Measurements from ENCODE around the gene SNAP47. TPM values are rescaled to one million over a fixed set of nuclear protein-coding genes. Genes with fewer than 3 reads are reported as not detected.
A peak's percentile ranks its signal among the peaks of the same experiment; 100 is the strongest.
"Not testable (repeated sequence)": the region's sequence is repeated elsewhere in the genome, so short reads cannot be mapped to it uniquely, and the experiment has no call there.

SNAP47 gene, protein sequence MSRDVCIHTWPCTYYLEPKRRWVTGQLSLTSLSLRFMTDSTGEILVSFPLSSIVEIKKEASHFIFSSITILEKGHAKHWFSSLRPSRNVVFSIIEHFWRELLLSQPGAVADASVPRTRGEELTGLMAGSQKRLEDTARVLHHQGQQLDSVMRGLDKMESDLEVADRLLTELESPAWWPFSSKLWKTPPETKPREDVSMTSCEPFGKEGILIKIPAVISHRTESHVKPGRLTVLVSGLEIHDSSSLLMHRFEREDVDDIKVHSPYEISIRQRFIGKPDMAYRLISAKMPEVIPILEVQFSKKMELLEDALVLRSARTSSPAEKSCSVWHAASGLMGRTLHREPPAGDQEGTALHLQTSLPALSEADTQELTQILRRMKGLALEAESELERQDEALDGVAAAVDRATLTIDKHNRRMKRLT
- 46.5 and 49.6 TPM in 2 replicates for total RNA-seq

DNA sequence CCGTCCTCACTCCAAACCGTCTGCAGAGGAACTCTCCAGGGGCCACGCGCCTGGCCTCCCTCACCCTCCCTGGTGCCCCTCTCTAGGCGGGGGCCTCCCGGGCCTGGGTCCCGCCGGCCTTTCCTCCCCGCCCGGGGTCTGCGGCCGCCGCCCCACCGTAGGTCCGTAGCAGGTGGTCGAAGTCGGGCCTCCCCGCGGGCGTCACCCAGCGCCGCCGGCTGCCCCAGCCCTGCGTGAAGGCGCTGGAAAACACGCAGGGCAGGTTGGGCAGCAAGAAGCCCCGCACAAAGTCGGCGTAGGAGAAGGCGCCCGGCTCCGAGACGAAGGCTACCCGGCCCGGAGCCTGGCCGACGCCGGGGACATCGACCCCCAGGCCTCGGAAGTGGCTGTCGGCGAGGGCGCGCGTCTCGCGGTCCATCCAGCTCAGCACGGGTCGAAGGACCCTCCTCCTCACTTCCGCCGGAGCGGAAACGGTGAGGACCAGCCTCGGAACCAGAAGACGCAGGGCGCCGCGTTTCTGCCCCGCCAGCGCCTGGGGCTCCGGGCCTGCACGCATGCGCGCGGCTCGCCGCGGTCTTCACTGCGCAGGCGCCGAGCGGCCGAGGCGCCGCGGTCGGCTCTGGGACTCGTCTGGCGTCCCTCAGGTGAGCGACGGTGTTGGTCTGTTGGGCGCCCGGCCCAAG lies at the start of gene SNAP47, which contains the start of gene JMJD4:
Gene SNAP47 (plus strand): TSS at position 580 of the 683 bp plus-strand sequence. CDS start 12,302 bp downstream, outside the sequence.
Gene JMJD4 (minus strand): TSS at position 447 of the 683 bp plus-strand sequence. CDS start 29 bp downstream, at position 418.
- peak; percentile 70 for DNase-seq (ENCODE audit: low read depth, low spot score)

DNA sequence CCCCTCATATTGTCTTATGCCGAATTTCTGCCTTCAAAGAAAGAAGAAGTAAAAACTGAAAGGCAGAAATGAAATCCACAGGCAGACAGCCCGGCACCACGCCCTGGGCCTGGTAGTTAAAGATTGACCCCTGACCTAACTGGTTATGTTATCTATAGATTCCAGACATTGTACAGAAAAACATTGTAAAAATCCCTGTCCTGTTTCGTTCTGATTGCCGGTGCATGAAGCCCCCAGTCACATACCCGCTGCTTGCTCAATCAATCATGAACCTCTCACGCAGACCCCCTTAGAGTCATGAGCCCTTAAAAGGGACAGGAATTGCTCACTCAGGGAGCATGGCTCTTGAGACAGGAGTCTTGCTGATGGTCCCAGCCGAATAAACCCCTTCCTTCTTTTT lies 49.4 kb upstream of the SNAP47 start:
- DNase-seq (ENCODE audit: low read depth, low spot score) = no peak

DNA sequence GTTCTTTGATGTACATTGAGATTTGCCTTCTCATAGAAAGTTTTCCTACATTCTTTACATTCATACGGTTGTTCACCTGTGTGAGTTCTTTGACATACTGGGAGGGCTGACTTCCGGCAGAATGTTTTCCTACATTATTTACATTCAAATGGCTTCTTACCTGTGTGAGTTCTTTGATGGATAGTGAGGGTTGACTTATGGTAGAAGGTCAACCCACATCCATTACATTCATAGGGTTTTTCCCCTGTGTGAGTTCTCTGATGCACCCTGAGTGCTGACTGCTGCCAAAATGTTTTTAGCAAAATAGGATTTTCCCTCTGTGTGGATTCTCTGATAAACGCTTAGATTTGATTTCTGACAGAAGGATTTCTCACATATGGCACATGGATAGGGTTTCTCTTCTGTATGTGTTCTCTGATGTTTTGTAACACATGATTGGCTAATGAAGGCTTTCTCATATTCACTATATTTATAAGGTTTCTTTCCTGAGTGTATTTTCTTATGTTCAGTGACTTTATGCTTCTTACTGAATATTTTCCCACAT lies 37.8 kb upstream of the SNAP47 start:
- no peak for DNase-seq (ENCODE audit: low read depth, low spot score)

DNA sequence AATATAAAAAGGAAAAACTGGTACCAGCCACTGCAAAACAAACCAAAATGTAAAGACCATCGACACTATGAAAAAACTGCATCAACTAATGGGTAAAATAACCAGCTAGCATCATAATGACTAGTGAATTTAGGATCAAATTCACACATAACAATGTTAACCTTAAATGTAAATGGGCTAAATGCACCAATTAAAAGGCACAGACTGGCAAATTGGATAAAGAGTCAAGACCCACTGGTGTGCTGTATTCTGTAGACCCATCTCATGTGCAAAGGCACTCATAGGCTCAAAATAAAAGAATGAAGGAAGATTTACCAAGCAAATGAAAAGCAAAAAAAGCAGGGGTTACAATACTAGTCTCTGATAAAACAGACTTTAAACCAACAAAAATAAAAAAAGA lies 33.6 kb upstream of the SNAP47 start:
- not testable (repeated sequence) for DNase-seq (ENCODE audit: low read depth, low spot score)

DNA sequence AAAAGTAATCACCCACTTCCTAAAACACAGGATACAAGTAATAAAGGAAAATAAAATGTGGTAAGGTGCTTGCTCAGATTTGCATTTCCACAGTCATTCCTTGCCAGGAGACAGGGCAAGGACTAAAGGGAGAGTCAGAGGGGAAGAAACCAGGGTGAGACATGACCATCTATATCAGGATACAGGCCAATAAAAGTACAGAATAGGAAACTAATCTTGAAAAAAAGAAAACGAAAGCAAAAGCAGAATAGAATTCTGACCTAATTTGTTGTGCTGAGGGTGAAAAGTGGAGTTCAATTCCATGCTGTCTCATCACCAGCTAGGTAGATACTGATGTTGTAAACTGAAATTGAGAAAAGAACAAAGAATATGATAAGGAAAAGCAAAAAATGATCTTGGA lies 27.4 kb upstream of the SNAP47 start:
- no peak for DNase-seq (ENCODE audit: low read depth, low spot score)

DNA sequence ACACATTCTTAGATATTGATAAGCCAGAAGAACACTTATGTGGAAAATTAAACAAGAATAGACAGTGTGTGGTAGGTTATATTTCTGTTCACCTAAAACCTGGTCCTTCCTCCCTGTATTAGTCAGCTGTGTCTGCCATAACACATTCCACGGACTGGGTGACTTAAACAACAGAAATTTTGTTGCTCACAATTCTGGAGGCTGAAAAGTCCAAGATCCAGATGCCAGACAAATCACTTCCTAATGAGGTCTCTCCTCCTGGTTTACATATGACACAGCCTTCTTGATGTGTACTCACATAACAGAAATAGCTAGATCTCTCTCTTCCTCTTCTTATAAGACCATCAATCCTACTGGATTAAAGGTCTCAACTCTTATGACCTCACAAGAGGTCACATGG lies 25.8 kb upstream of the SNAP47 start:
- no peak for DNase-seq (ENCODE audit: low read depth, low spot score)

DNA sequence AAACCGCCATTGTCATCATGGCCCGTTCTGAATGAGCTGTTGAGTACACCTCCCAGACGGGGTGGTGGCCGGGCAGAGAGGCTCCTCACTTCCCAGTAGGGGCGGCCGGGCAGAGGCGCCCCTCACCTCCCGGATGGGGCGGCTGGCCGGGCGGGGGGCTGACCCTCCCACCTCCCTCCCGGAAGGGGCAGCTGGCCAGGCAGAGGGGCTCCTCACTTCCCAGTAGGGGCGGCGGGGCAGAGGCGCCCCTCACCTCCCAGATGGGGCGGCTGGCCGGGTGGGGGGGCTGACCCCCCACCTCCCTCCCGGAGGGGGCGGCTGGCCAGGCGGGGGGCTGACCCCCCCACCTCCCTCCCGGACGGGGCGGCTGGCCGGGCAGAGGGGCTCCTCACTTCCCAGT lies 24.8 kb upstream of the SNAP47 start:
- DNase-seq (ENCODE audit: low read depth, low spot score) = not testable (repeated sequence)

DNA sequence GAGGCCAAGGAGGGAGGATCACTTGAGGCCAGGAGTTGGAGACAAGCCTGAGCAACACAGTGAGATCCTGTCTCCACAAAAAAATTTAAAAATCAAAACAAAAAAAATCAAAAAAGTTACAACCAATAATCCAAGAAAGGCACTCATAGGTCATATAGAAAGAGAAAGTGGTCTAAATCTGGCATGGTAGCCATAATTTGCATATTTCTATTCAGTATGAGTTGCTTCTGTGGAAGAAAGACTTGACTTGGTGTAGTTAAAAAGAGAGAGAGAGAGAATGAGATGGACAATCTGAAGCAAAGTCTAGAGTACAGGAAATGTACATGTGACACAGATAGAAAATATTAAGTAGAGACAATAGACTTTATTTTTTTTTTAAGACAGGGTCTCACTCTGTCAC lies 22.6 kb upstream of the SNAP47 start:
- no peak for DNase-seq (ENCODE audit: low read depth, low spot score)

DNA sequence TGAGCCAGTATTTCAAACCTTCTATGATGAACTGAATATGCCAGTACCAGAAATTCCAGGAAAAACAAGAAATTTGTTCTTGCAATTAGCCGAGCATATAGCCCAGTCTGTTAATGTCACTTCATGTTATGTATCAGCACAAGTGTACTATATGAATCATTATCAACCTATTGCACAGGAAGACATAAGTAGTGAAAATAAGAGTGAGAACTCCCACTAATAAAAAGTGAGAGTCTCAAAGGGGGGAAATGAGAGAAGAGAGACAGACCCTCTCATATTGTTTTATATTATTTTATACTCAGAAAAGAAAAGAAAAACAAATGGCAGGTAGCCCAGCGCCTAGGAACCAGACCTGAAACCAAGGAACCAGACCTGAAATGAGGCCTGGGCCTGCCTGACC lies 16.3 kb upstream of the SNAP47 start:
- DNase-seq (ENCODE audit: low read depth, low spot score) = no peak

DNA sequence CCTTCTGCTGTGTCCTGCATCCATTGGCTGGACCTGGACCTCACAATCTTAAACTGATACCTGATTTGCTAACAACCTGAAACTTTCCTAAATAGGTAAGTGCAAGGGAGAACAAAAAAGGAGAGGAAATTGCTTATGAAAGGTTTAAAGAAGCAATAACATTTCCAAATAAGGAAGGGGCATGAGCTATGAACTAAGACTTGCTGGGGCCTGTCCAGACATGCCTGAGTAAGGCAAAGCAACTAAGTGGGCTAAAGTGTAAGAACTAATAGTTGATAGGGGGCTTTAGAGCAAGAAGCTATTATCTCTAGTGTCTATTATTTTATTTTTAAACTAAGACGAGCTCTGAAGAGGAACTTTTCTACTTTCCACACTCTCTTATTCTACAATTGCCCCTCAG lies 11.8 kb upstream of the SNAP47 start:
- no peak for DNase-seq (ENCODE audit: low read depth, low spot score)

DNA sequence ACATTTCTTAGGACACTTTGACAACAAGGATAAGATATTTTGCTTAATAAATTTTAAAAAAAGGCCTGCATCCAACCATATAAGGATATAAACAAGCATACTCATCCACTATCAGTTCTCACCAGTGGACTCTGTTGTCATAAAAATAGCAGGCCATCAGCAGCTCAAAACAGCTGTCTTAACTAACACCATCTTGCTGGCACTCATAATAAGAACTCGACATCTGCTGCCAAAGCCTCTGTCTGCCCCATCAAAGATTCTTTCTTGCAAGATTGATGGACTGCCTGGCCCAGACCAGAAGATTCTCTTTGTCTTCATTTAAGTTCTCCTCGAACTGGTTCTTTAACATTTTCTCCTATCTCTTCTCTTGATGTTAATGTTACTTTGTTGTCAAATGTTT lies 10.2 kb upstream of the SNAP47 start:
- no peak for DNase-seq (ENCODE audit: low read depth, low spot score)

DNA sequence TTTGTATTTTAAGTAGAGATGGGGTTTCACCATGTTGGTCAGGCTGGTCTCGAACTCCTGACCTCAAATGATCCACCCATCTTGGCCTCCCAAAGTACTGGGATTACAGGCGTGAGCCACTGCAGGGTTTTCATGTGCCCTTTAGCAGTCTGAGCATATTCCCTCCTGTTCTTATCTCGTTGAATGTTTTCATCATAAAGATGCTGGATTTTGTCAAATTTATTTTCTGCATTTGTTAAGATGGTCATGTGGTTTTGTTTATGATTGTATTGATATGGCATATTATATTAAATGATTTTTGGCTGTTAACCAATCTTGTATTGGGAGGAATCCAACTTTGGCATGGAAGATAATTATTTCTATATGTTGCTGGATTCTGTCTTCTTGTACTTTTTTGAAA lies 8.9 kb upstream of the SNAP47 start:
- no peak for DNase-seq (ENCODE audit: low read depth, low spot score)

DNA sequence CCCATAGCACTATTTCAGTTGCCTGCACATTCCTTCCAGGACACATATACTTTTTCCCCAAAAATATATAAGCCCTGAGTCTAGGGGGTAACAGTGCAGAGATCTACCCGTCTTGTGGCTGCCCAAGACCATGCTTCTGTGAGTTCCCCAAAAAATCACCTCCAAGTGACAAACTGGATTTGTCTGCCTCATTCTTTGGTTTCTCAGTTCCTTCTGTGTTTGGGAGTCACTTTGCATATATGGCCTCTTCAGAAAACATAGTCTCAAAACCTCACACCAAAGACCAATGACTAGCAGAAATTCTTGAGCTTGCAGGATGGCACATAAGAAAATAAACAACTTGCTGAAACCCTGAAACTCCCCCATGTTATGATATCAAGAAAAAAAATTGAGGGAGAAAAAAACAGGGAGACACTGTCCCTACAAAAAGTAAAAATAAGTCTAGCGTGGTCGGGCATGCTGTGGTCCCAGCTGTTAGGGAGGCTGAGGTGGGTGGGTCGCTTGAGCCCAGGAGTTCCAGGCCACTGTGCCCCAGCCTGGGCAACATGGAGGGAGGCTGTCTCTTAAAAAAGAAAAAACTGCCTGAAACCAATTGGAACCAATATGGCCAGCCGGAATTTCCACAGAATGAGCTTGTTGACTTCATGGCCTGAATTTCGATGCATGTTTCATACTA lies 8.2 kb upstream of the SNAP47 start:
- no peak for DNase-seq (ENCODE audit: low read depth, low spot score)

DNA sequence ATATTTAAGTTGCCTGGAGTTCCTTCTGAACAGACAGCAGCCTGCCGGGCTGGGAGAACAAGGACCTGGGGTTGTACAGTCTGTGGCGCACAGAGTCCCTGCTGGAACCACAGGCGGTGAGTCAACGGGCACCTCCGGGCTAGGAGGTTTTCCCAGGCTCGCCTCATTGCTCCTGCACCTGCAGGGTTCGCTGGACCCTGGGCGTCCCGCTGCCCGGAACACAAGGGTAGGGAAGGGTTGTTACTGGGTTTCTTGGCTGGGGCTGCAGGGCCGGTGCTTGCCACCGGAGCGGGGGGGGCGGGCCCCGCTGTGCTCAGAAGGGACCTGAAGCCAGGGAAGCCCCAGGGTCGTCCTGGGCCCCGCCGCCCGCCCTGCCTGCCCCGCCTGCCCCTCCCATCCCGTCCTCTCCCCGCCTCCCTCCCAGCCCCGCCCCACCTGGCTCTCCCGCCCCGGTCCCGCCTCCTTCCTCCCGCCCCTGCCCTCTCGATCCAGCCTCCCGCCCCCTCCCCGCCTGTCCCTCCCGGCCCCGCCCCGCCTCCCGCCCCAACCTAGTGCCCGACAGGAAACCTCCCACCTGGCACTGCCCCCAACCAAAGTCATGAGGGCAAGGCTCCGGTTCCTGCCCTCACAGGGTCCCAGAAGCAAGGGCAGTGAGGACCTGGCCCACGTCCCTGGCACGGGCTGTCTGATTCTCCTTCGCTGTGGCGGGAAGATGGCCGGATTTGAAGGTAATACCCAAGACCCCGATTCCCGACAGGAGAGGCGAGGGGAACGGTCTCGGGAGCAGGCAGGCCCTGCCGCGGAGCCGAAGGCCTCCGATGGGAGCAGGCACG lies 7.0 kb upstream of the SNAP47 start:
- no peak for DNase-seq (ENCODE audit: low read depth, low spot score)

DNA sequence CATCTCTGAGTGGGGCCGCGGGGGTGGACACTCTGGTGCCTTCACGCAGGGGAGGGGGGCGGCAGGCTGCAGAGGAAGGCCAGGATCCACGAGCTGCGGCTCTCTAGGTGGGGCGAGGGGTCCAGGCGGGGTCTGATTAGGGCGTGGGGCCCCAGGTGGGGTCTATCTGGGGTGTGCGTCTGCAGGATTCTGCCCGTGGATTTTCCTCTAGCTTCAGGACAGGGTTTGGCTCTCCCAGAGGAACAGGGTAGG lies 6.4 kb upstream of the SNAP47 start:
- DNase-seq (ENCODE audit: low read depth, low spot score) = no peak

DNA sequence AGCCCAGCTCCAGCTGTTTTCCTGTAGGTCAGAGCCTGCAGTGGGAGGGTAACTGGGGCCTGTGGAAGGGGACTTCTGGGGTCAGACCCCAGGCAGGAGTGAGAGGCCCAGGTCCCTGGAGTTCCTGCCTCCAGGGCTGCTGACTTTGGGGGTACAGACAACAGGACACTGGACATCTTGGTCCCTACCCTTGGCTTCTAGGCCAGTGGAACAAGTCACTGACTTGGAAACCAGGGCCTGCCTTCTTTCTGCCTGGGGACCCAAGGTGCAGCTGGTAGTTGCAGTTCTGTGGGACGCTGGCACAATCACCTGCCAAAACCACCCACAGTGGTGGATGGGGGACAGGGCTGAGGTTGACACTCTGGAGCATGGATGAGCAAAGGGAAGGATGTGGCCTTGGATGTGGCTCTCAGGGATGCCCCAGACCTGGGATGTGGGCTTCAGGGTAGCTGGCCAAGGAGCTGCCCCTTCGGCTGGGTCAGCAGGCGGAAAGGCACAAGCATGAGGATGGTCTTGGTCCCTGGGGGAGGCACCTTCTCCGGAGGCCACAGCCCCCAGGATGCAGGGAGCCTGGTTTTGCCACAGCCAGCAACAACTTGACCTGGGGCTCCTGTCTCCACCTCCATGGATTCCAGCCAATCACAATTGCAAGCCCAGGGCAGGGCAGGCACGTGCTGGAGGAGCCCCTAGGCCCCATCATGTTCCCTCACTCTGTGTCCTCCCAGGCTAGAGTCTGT lies 5.9 kb upstream of the SNAP47 start:
- no peak for DNase-seq (ENCODE audit: low read depth, low spot score)

DNA sequence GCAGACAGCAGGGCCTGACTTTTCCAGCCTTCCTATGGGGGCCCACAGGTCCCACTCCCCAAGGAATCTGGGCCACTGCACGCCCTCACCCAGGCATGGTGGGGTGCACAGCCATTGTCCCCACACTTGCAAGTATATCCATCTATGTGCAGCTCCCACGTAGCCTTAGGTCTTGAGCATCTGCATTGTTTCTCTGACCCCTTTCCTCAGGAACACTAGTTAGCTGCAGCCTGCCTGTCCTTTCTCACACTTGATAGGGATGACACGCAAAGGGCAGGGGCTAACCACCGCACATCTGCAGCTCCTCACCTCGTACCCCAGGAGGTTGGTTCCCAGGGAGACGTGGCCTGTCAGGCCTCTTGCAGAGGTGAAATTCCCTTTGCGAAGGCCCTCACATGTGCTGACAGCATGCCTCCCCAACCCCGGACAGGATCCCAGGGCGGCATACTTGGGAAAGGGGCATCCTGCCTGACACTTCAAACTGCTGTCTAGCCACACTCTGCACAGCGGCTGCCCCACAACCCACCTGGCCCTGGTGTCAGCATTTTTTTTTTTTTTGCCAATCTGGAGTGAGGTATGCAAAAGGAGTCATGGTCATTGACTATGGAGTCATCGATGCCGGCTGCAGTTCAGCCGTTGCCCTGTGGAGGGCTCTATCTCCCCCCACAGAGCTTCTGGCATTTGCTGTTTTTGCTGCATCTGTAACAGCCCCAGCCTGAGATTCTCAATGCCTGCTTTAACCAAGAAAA lies 5.2 kb upstream of the SNAP47 start:
- DNase-seq (ENCODE audit: low read depth, low spot score) = peak; percentile 13

DNA sequence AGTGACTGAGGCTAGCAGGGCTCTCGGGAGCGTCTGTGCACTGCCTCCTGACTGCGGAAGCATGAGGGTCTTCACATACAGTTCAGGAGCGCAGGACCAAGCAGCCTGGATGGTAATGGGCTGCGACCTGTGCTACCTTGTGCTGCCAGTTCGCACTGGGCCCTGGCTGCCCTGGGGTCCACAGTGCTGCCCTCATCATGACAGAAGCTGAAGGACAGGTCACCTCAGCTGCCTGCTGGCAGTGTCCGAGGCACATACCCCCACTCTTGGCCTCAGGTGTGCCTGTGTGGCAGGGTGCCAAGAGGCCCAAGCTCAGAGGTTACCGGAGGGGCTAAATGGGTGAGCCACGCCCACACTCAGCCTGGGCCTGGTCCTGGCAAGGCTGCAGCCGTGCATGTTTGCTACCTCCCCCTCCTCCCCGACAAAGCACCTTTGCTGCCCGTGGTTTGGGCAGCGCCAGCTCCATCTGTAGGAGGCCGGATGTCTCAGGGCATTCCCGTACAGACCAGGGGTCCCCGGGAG lies 4.5 kb upstream of the SNAP47 start:
- no peak for DNase-seq (ENCODE audit: low read depth, low spot score)

DNA sequence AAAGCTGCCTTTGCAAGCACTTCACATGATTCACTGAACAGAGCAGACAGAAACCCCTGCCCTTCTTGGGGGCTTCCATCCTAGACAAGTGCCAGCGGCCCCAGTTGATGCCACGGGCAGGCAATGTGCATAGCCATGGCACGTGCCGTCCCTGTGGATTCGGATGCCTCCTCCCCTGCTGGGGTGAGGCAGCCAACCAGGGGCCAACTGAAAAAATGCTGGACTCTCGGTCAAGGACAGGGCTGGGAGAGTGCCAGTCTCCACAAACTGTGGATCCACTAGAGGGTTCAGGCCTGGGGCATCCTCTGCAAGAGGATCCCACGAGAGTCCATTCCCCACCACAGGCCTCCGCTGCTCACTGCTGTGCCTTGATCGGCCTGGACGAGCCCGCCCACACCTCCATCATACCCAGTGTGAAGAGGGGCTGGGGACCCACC lies 4.0 kb upstream of the SNAP47 start:
- no peak for DNase-seq (ENCODE audit: low read depth, low spot score)
